ENCODE data around the gene RHD. TPM values are rescaled to one million over a fixed set of nuclear protein-coding genes. Genes with fewer than 3 reads are reported as not detected.
"Not testable (repeated sequence)": the region's sequence is repeated elsewhere in the genome, so short reads cannot be mapped to it uniquely, and the experiment has no call there.

RHD gene
- total RNA-seq, 1 donor from 2014 or later = not detected

- Mint-ChIP-seq H3K27ac (peak overlapping the region; percentile 57), H3K9me3 (no peaks in the 10 kb centered on the region), H3K4me1 (ENCODE audit: unreplicated experiment) (no peaks in the 10 kb centered on the region), H3K27me3 (no peaks in the 10 kb centered on the region), H3K36me3 (peaks cover 24% of the 10 kb centered on the region), H3K4me3 (no peak overlapping the region)
- DNase-seq (ENCODE audit: extremely low spot score, unreplicated experiment) = no peak
- TF ChIP-seq, protein P1, sequence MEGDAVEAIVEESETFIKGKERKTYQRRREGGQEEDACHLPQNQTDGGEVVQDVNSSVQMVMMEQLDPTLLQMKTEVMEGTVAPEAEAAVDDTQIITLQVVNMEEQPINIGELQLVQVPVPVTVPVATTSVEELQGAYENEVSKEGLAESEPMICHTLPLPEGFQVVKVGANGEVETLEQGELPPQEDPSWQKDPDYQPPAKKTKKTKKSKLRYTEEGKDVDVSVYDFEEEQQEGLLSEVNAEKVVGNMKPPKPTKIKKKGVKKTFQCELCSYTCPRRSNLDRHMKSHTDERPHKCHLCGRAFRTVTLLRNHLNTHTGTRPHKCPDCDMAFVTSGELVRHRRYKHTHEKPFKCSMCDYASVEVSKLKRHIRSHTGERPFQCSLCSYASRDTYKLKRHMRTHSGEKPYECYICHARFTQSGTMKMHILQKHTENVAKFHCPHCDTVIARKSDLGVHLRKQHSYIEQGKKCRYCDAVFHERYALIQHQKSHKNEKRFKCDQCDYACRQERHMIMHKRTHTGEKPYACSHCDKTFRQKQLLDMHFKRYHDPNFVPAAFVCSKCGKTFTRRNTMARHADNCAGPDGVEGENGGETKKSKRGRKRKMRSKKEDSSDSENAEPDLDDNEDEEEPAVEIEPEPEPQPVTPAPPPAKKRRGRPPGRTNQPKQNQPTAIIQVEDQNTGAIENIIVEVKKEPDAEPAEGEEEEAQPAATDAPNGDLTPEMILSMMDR (conservative IDR thresholded peaks at IDR 0.05) = no peak
Measured at GRCh38 chr1:25360596-25361581, 88.6 kb downstream of the RHD start.

- Mint-ChIP-seq H3K27ac (no peak overlapping the region), H3K36me3 (peaks cover 18% of the 10 kb centered on the region), H3K4me1 (ENCODE audit: unreplicated experiment) (no peaks in the 10 kb centered on the region), H3K9me3 (no peaks in the 10 kb centered on the region), H3K4me3 (no peak overlapping the region), H3K27me3 (no peaks in the 10 kb centered on the region)
- DNase-seq (ENCODE audit: extremely low spot score, unreplicated experiment) = no peak
- TF ChIP-seq, protein P1 (conservative IDR thresholded peaks at IDR 0.05) = no peak
Measured at GRCh38 chr1:25361901-25362300, 89.6 kb downstream of the RHD start.

DNA sequence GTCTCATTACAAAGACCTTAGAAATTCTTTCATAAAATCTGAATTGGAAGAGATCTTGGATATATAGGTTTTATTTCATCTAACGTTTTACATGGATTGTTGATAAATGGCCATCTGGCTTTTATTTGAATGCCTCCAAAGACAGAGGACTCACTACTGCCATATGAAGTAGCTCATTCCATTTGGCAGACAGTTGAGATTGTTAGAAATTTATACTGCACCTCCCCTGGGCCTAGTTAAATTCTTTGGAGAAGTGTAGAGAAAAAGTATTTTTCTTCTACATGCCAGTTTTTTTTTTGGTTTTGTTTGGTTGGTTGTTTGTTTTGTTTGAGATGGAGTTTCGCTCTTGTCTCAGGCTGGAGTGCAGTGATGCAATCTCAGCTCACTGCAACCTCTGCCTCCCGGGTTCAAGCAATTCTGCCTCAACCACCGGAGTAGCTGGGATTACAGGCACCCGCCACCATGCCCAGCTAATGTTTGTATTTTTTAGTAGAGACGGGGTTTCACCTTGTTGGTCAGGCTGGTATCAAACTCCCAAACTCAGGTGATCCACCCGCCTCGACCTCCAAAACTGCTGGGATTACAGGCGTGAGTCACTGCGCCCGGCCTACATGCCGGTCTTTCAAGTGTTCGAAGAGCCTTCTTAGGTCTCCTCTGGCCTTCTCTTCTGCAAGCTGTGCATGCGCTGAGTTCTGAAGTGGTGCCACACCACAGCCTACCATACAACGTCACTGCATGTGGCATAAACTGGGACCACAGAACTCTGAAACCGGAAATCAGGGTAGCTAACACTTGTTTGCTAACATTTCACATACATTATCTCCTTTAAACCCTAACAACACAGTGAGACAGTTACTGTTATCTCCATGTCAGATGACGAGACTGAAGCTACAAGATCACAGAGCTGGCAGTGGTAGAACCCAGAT is 90.6 kb downstream of the RHD start:
- H3K27ac Mint-ChIP-seq; DNase-seq (ENCODE audit: extremely low spot score, unreplicated experiment); H3K4me3 Mint-ChIP-seq; H3K9me3 Mint-ChIP-seq; H3K27me3 Mint-ChIP-seq; H3K4me1 Mint-ChIP-seq (ENCODE audit: unreplicated experiment): not testable (repeated sequence)
- peaks cover 18% of the 10 kb centered on the region for H3K36me3 Mint-ChIP-seq

- H3K27me3 Mint-ChIP-seq = no peaks in the 10 kb centered on the region
- no peak overlapping the region for H3K27ac Mint-ChIP-seq
- no peak overlapping the region for H3K4me3 Mint-ChIP-seq
- TF ChIP-seq, protein P1 (conservative IDR thresholded peaks at IDR 0.05) = no peak
- peak; percentile 43 for DNase-seq (ENCODE audit: extremely low spot score, unreplicated experiment)
- no peaks in the 10 kb centered on the region for H3K9me3 Mint-ChIP-seq
- no peaks in the 10 kb centered on the region for H3K36me3 Mint-ChIP-seq
- no peaks in the 10 kb centered on the region for H3K4me1 Mint-ChIP-seq (ENCODE audit: unreplicated experiment)
Measured at GRCh38 chr1:25369241-25369640, 96.9 kb downstream of the RHD start.

GRCh38 chr1:25369691-25370271 is 97.5 kb downstream of the RHD start:
- H3K9me3 Mint-ChIP-seq; H3K36me3 Mint-ChIP-seq; H3K4me3 Mint-ChIP-seq; H3K27me3 Mint-ChIP-seq; H3K4me1 Mint-ChIP-seq (ENCODE audit: unreplicated experiment); H3K27ac Mint-ChIP-seq: not testable (repeated sequence)
- peak; percentile 25 for DNase-seq (ENCODE audit: extremely low spot score, unreplicated experiment)

DNA sequence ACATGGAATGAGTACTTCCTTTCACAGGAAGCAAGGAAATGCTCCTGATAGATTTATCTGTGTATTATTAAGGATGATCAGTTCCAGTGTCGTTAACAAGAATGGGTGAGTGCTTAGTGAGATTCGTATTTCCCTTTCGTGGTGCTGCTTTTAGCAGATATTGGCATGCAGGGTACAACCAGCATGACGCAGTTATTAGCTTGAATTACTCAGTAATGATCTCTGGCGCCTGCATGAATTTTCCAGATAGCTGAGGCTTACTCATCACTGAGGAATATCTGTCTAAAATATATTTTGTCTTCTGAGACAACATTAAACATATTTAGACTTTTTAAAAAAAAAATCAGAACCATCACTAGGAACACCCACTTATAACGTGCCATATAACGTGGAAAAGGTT is 99.4 kb downstream of the RHD start:
- H3K9me3 Mint-ChIP-seq; H3K36me3 Mint-ChIP-seq; H3K27me3 Mint-ChIP-seq; H3K27ac Mint-ChIP-seq; H3K4me1 Mint-ChIP-seq (ENCODE audit: unreplicated experiment); H3K4me3 Mint-ChIP-seq; DNase-seq (ENCODE audit: extremely low spot score, unreplicated experiment): not testable (repeated sequence)

- H3K27me3 Mint-ChIP-seq; H3K4me3 Mint-ChIP-seq; H3K36me3 Mint-ChIP-seq; H3K9me3 Mint-ChIP-seq; H3K4me1 Mint-ChIP-seq (ENCODE audit: unreplicated experiment); H3K27ac Mint-ChIP-seq: not testable (repeated sequence)
- peak; percentile 13 for DNase-seq (ENCODE audit: extremely low spot score, unreplicated experiment)
Measured at GRCh38 chr1:25378367-25378766, 106.1 kb downstream of the RHD start.

Other genes with a start within 250 kb of the RHD start
- 33.7 and 35.9 TPM in 2 replicates for gene SYF2, start 40.0 kb upstream of the RHD start, total RNA-seq (ENCODE audit: low replicate concordance)
- 97.6 and 109 TPM in 2 replicates for gene RSRP1, start 25.1 kb upstream of the RHD start, total RNA-seq (ENCODE audit: low replicate concordance)
- gene TMEM50A, start 65.8 kb downstream of the RHD start, total RNA-seq (ENCODE audit: low replicate concordance) = 80.3 and 81.6 TPM in 2 replicates
- gene RHCE, start 148.3 kb downstream of the RHD start, total RNA-seq (ENCODE audit: low replicate concordance) = 0.39 and 0.88 TPM in 2 replicates
- gene MACO1, start 158.4 kb downstream of the RHD start, total RNA-seq (ENCODE audit: low replicate concordance) = 20.8 and 22.0 TPM in 2 replicates

Data from type B pancreatic cell (in vitro differentiated cells).